K562 (cell line): ENCODE measurements around the gene PARD6B. TPM values are rescaled to one million over a fixed set of nuclear protein-coding genes. Genes with fewer than 3 reads are reported as not detected.

Experiments
- ADNP ChIP-seq: fragments of 200-800 bp; sonication (Bioruptor generic); IDR thresholded peaks from 2 replicates; pipeline ENCODE4 v1.6.1; 2016; ENCODE audit warnings: missing genetic modification characterization, missing compliant biosample characterization
- ATF7 ChIP-seq: fragments of 450-650 bp; IDR thresholded peaks from 2 replicates; pipeline ENCODE4 v1.7.1; 2014; ENCODE audit warnings: mild to moderate bottlenecking, moderate library complexity
- CBFB ChIP-seq: sonication (generic); formaldehyde crosslinking; IDR thresholded peaks from 2 replicates; pipeline ENCODE4 v1.4.0; 2020; ENCODE audit warnings: mild to moderate bottlenecking, missing genetic modification reagents
- CTBP1 ChIP-seq: fragments of 450-650 bp; IDR thresholded peaks from 2 replicates; pipeline ENCODE4 v1.6.1; 2016; ENCODE audit warnings: borderline replicate concordance
- GTF2A2 ChIP-seq: IDR thresholded peaks from 2 replicates; pipeline ENCODE4 v1.6.1; 2016; ENCODE audit warnings: mild to moderate bottlenecking, missing genetic modification characterization, missing compliant biosample characterization
- JUN ChIP-seq, 2 experiments: sonication (generic) in 1 of 2; formaldehyde crosslinking in 1 of 2; IDR thresholded peaks; 2 replicates each; pipeline versions ENCODE4 v1.6.1 to v1.8.0; 2012 to 2022; ENCODE audit warnings: borderline replicate concordance in 2 of 2, mild to moderate bottlenecking in 2 of 2, improper control_type of control experiment in 1 of 2, low read depth in 1 of 2, low read length in 1 of 2, missing genetic modification reagents in 1 of 2
- KDM5B ChIP-seq: fragments of 200-600 bp; sonication (generic); IDR thresholded peaks from 2 replicates; pipeline ENCODE4 v1.6.1; 2012; ENCODE audit warnings: low read depth, mild to moderate bottlenecking, moderate library complexity, low read length, control low read depth, inconsistent platforms; ENCODE audit not compliant: insufficient replicate concordance
- MAFF ChIP-seq: IDR thresholded peaks from 2 replicates; pipeline ENCODE4 v1.6.1; 2012; ENCODE audit warnings: low read length, improper control_type of control experiment
- MCM5 ChIP-seq: fragments of 450-650 bp; IDR thresholded peaks from 2 replicates; pipeline ENCODE4 v1.6.1; 2016; ENCODE audit warnings: low read depth
- MLLT1 ChIP-seq, 2 experiments: fragments of 450-650 bp; IDR thresholded peaks; 2 replicates each; pipeline ENCODE4 v1.6.1; 2016
- MTF1 ChIP-seq: fragments of 250-450 bp; sonication (Bioruptor Pico); IDR thresholded peaks from 2 replicates; pipeline ENCODE4 v1.9.0; 2021; ENCODE audit warnings: moderate library complexity, mild to moderate bottlenecking, inconsistent platforms, borderline replicate concordance
- NCOR1 ChIP-seq: fragments of 450-650 bp; IDR thresholded peaks from 2 replicates; pipeline ENCODE4 v1.6.1; 2016; ENCODE audit warnings: mild to moderate bottlenecking, moderate library complexity
- NR4A1 ChIP-seq, 2 experiments: fragments of 250-450 bp in 1 of 2; fragments of 450-650 bp in 1 of 2; sonication (Bioruptor Pico) in 1 of 2; IDR thresholded peaks; 2 replicates each; pipeline versions ENCODE4 v1.4.0 to v1.6.1; 2016 to 2020; ENCODE audit warnings: mild to moderate bottlenecking in 2 of 2, missing compliant biosample characterization in 1 of 2, missing genetic modification characterization in 1 of 2, moderate library complexity in 1 of 2
- PREB ChIP-seq: sonication (generic); formaldehyde crosslinking; IDR thresholded peaks from 2 replicates; pipeline ENCODE4 v1.8.1; 2023; ENCODE audit warnings: mild to moderate bottlenecking, missing genetic modification reagents
- PTTG1 ChIP-seq: fragments of 450-650 bp; IDR thresholded peaks from 2 replicates; pipeline ENCODE4 v1.6.1; 2016; ENCODE audit warnings: low read depth, mild to moderate bottlenecking, missing genetic modification characterization, missing compliant biosample characterization
- RBM22 ChIP-seq: fragments of 200-400 bp; formaldehyde crosslinking; IDR thresholded peaks from 2 replicates; pipeline ENCODE4 v1.6.1; 2018; ENCODE audit warnings: low read length, low read depth; ENCODE audit not compliant: poor library complexity, severe bottlenecking
- RCOR1 ChIP-seq, 2 experiments: IDR thresholded peaks; 2 replicates each; pipeline ENCODE4 v1.6.1; 2012; ENCODE audit warnings: low read depth in 2 of 2, low read length in 2 of 2, borderline replicate concordance in 1 of 2, improper control_type of control experiment in 1 of 2
- SAFB2 ChIP-seq: fragments of 200-400 bp; formaldehyde crosslinking; IDR thresholded peaks from 2 replicates; pipeline ENCODE4 v1.6.1; 2018; ENCODE audit warnings: borderline replicate concordance, low read length, low read depth, moderate library complexity; ENCODE audit not compliant: severe bottlenecking
- ZBTB49 ChIP-seq: sonication (generic); formaldehyde crosslinking; IDR thresholded peaks from 2 replicates; pipeline ENCODE4 v1.8.0; 2022; ENCODE audit warnings: missing genetic modification reagents, mild to moderate bottlenecking, borderline replicate concordance
- ZNF134 ChIP-seq: fragments of 250-450 bp; sonication (Bioruptor Pico); conservative IDR thresholded peaks from 2 replicates; pipeline ENCODE4 v1.4.0; 2020
- ZNF24 ChIP-seq: fragments of 450-650 bp; IDR thresholded peaks from 2 replicates; pipeline ENCODE4 v1.6.1; 2016
- ZNF695 ChIP-seq: fragments of 450-650 bp; formaldehyde crosslinking; IDR thresholded peaks from 2 replicates; pipeline ENCODE4 v1.4.0; 2020; ENCODE audit warnings: mild to moderate bottlenecking, moderate library complexity
- ZSCAN29 ChIP-seq: fragments of 450-650 bp; IDR thresholded peaks from 2 replicates; pipeline ENCODE4 v1.6.1; 2017
- ZZZ3 ChIP-seq: fragments of 450-650 bp; IDR thresholded peaks from 2 replicates; pipeline ENCODE4 v1.6.1; 2016; ENCODE audit warnings: antibody characterized with exemption, mild to moderate bottlenecking, moderate library complexity
- polyA plus RNA-seq, 8 experiments: library from polyadenylated mRNA; depleted of rRNA in 4 of 8; stranded (reverse) in 5 of 8; unstranded in 3 of 8; fragments of >200 nt; fragmentation: Nextera tagmentation in 2 of 8; fragmentation: Illumina TruSeq in 1 of 8; extraction: Ambion mirVana in 2 of 8; extraction: Trizol in 1 of 8; gene quantifications; 2 replicates each; pipeline versions ENCODE4 v1.2.1 to v1.2.3, GENCODE V29; 2011 to 2014; ENCODE audit warnings: inconsistent platforms in 1 of 8, missing spikeins in 1 of 8
- total RNA-seq, 7 experiments: library from RNA; depleted of rRNA in 6 of 7; stranded (reverse); fragments of >200 nt in 6 of 7; fragmentation: Illumina TruSeq in 2 of 7; extraction: Trizol in 2 of 7; gene quantifications; 2 replicates each; pipeline versions ENCODE4 v1.2.1 to v1.2.3, GENCODE V29; 2011 to 2021; ENCODE audit warnings: low replicate concordance in 1 of 7

Gene PARD6B
- total and polyA plus RNA-seq, 9 of the 15 experiments (the other 6 are each of a cell fraction or from before 2014, with no cell fraction given) = 1.7 to 12.3 (median 5.5) TPM

GRCh38 chr20:50735813-50736212, 4.4 kb downstream of the PARD6B start (continued):
- TF ChIP-seq MAFF (peak; percentile 12; the same call in 1 of the 2 replicates), PREB (CRISPR knock-in tag) (no peak), NR4A1 (CRISPR knock-in tag; IDR thresholded peaks at IDR 0.05) (no peak), NR4A1 (tag; IDR thresholded peaks at IDR 0.05) (no peak), RBM22 (no peak), MLLT1 (IDR thresholded peaks at IDR 0.05) (no peak), RCOR1 (IDR thresholded peaks at IDR 0.05; ENCODE audit: borderline replicate concordance in 1 of 2, low read depth in 2 of 2, low read length in 2 of 2) (no peak), PTTG1 (tag) (no peak), ATF7 (0 out of 2 replicates have a peak, but pooled peaks have one; percentile 20), ADNP (tag) (no peak), CTBP1 (peak; percentile 55; the same call in 1 of the 2 replicates), GTF2A2 (no peak), ZBTB49 (no peak), SAFB2 (no peak), ZNF695 (CRISPR knock-in tag) (no peak), ZZZ3 (no peak), JUN (IDR thresholded peaks at IDR 0.05; ENCODE audit: borderline replicate concordance, low read depth, low read length) (0 out of 2 replicates have a peak, but pooled peaks have one; percentile 44), JUN (CRISPR knock-in tag; IDR thresholded peaks at IDR 0.05; ENCODE audit: borderline replicate concordance) (no peak), MCM5 (no peak), ZNF24 (no peak), ZNF134 (no peak), ZSCAN29 (no peak), CBFB (CRISPR knock-in tag) (no peak), NCOR1 (0 out of 2 replicates have a peak, but pooled peaks have one; percentile 8), MTF1 (CRISPR knock-in tag) (no peak), KDM5B (no peak)
